Stimulated activated CD8-positive, alpha-beta memory T cell treated with anti-CD3 and anti-CD28 coated beads, Interleukin-4, amount 100 ng/mL, for 24 hours (primary cell): ENCODE data around the gene MRO.
"Not testable (repeated sequence)": the region's sequence is repeated elsewhere in the genome, so short reads cannot be mapped to it uniquely, and the experiment has no call there.

Experiments used
- DNase-seq: peaks from one replicate; pipeline ENCODE4 v3.0.0-alpha.2; 2020; ENCODE audit warnings: low read depth

MRO gene

DNA sequence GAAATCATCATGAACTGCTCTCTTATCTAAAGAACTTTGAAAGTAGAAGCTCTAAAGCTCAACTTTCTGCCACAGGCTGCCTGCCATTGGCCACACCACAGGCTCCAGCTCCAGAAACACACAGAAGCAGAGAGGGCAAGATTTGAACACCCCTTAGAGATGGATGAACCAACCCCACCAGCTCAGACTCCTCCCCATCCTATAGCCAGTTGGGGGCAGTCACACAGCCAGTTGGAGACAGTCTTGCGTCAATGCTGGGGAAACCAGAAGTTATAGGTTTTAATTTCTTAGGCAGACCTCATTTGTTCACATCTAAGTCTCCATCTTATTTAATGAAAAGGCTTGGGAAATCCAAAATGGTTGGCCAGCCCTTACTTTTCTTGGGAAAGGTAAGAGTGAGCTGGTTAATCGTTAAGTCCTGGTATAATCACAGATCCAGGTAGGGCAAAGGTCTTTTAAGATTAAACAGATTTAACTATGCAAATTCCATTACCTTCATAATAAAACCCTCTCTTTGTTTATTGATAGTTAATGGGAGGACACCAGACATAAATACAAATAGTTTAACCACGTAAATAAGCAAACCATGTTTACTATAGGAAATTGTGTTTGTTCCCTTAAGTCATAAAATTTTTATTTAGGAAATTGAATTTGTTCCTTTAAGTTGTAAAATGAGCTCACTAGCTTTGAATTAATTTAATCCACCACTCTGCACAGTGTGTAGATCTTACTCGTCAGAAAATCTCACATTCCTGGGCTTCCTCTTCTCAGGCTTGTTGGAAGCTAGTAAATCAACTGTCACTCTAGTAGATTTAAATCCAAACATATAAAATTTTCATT is 28.0 kb downstream of the MRO start:
- DNase-seq: no peak

DNA sequence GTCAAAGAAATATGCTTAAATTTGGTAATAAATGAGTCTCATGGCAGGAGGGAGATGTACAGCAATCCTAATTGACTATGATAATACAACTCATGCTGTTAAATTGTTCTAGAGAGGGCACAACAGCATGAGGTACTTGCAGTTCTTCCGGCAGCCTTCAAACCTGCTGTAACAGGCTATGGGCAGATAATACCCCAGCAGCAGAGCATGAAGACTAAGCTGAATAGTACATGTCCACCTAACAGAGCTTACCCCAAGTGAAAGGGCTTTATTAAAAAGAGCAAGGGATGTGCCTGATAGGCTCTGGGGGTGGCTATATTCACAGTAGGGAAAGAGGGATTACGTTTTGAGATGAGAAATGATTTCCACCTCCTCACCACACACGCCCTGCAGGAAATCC is 28.9 kb downstream of the MRO start:
- DNase-seq: no peak

DNA sequence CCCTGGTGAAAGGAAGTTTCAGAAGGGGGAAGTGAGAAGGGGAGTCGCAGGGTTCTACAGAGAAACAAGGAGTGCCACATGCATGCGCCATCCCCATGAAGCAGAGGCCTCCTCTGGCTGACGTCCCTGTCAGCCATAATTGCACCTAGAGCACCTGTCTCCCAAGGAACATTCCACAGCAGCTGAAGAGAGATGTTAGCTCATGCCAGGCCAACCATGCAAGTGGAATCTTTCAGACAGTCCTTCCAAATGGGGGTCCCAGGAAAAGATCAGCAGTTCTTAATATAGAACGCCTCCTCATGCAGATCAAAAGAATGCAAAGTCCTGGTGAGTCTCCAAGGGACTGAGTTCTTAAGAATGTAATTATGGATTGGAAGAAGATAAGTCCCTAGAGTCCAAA is 29.6 kb downstream of the MRO start:
- DNase-seq: no peak

DNA sequence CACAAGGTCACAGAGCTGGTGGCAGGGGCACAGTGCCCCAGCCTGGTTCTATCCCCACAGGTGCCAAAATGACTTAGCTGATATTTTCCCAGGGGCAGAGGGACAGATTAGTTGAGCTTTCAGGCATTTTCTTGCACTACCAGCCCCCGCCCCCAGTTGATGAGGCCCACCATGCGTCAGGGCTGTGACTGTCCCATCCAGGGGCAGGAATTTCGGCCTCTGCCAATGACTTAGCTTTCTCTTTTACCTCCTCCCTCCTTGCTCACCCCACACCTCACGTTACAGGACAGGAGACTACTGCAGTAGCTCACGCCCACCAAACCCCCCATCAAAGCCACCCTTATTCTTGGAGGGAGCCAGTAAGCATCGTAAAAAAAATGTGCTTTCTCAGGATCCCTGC is 31.5 kb downstream of the MRO start:
- DNase-seq: no peak

DNA sequence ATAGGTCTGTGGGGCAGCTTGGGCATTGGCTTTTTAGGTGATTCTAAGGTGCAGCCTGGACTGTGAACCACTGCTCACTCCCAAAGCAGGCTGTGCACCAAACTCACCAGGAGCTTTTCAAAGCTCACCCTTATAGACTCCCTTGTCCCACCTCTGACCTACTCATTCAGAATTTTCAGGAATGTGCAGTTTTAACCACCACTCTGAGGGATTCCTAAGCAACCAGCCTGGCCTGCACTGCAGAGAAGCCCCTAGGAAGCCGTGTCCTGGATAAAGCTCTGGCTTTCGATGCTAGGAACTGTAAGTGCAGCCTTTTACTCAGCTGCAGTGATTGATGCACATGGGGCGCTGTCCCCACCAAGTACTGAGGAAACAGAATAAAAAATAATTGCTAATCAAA is 33.0 kb downstream of the MRO start:
- no peak for DNase-seq

DNA sequence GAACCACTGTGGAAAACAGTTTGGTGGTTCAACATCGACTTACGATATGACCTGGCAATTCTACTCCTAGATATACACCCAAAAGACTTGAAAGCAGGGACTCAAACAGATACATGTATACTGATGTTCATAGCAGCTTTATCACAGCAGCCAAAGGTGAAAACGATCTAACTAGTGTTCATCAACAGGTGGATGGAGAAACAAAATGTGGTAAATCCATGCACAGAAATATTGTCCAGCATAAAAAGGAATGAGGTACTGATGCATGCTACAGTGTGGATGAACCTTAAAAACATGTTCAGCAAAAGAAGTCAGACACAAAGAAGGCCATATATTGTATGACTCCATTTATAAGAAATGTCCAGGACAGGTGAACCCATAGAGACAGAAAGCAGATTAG is 36.3 kb downstream of the MRO start:
- DNase-seq: no peak

DNA sequence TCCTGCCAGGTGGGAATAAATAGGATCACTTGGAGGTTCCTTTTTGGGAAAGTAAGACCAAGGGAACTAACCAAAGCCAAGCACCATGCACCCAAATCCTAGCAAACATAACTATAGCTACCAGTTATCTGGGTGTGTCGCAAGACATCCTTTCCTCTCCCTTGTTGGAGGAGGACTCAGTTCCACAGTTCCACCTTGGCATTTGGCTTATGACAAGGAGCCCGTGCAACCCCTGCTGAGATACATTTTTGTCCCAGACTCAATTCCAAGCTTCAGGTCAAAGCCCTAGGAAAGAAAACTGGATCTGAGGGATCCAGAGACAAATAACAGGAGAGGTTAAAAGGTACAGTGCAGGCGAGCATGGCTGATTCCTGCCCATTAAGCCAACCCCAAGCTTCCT is 40.8 kb downstream of the MRO start:
- DNase-seq: not testable (repeated sequence)

DNA sequence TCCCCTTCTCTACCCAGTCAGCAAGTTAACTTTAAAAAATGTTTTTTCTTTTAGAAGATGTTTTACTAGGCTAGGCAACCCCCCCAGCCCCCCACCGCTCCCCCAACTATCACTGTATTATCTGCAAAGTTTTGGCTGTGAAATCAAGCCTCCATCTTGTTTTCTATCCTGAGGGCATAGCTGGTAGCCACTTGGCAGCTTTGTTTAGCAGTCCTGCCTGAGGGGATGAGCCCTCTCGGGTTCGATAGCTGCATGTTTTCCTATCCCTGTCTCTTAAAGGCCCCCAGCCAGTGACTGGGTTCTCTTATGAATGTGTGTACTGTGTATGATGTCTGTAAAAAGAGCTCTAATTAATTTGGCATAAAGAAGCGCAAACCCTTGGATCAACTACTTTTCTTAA is 43.4 kb downstream of the MRO start:
- DNase-seq: no peak

DNA sequence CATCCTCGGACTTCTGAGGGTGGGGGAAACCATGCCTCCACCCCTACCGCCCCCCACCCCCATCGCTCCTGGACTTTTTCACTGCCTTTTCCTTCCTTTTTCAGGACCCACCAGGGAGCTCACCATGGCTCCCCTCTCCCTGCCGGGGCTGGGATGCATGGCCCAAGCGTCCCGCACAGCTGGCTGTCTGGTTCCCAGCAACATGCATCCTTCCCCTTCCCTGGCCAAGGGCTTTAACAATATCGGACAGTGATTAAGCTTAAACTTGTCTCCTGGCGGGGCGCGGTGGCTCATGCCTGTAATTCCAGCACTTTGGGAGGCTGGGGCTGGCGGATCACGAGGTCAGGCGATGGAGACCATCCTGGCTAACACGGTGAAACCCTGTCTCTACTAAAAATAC is 44.1 kb downstream of the MRO start:
- DNase-seq: no peak

DNA sequence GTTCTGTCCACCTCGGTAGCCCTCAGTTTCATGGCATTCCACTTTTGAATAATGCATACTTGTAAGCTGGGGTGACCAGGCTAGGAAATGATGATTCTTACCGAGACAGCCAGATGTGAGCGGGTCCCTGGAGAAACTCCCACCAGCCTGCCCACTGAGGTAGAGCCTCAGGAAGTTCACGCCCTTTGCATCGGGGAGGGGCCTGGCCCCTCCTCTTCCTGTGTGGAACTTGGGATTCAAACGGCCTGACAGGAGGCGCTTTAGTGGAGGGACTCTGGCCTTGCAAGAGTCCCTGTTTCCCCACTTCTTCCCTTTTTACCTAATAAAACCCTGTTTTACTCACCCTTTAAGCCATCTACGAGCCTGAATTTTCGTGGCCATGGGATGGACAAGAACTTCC is 44.6 kb downstream of the MRO start:
- no peak for DNase-seq

DNA sequence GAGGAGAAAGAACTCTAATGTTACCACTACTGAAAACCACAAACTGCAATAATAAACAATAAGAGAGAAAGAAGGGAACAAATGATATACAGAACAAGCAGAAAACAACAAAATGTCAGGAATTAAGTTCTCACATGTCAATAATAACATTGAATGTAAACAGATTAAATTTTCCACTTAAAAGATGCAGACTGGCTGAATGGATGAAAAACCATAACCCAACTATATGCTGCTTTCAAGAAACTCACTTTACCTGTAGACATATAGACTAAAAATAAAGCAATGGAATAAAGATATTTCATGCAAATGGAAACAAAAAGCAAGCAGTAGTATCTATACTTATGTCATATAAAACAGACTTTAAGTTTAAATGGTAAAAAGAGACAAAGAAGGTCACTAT is 50.4 kb downstream of the MRO start:
- DNase-seq: no peak

DNA sequence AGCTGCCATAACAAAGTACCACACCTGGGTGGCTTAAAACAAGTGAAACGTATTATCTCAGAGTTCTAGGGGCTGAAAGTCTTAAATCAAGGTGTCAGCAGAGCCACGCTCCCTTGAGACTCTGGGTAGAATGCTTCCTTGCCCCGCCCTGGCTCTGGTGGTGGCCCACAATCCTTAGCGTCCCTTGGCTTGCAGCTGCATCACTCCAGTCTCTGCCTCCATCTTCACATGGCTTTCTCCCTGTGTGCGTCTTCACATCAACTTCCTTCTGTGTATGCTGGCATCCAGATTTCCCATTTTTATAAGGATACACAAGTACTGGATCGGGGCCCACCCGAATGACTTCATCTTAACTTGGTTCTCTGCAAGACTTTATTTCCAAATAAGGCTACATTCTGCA is 62.5 kb downstream of the MRO start:
- DNase-seq: no peak

DNA sequence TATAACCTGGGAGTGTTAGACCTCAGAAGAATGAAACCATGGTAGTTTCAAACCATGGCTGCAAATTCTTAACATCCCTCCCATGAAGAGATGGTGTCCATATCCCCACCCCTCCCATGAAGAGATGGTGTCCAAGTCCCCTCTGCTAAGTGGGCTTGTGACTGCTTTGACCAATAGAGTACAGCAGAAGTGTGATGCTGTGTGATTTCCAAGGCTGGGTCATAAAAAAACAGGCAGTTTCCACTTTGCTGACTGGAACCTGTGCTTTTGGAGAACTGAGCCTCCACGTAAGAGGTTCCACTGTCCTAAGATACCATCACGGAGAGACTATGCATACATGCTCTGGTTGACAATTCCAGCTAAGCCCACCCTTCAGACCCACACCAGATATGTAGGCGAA is 65.5 kb downstream of the MRO start:
- DNase-seq: no peak

DNA sequence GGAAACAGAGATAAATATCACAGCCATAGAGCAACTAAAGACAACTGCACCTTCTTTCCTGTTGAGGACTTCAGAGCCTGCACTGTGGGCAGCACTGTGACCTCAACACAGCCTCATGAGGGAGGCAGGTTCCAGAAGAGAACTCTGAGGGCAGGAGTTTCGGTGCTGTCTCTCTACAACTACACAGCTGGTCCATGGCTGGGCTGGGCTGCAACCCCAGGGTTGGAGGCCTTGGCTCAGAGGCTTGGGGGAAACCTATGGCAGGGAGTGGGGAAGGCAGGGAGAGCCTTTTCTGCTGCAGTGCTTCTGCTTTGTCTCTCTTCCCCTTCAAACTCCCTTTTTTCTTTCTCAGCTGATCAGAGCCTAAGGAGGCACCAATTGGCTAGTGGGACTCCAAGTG is 66.5 kb downstream of the MRO start:
- DNase-seq: no peak

DNA sequence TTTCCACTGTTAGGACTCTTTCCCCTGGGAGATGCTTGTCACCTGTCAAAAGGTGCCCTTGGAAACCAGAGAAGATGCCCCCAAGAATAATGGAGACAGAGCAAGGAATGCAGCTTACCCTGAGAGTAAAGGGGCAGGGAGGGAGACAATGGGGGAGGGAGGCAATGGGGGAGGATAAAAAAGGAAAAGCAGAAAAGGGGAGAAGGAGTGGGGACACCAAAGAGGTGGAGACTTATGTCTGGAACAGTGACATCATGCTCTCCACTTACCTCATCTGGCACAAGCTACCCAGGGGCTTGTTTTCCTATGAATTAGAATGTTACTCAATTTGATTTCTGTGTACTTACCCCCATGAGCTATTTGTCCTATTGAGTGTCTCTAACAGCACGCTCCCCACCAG is 67.9 kb downstream of the MRO start:
- no peak for DNase-seq

DNA sequence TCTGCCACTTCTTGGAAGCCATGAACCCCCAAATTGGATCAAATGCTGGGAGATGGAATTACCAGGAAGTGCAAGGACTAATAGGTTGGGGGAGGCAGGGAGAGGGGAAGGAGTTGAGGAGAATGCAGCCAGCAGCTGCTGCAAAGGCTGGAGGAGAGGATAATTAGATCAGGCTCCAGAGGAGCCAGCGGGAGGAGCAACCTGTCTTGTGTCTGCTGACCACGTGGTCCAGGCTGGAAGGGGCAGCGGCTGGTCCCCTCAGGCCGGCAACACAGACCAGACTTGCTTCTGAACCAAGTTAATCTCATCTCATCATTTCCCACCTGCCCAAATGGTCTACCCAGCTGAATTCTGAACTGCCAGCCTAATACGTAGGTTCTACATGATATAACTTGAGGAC is 68.3 kb downstream of the MRO start:
- no peak for DNase-seq

DNA sequence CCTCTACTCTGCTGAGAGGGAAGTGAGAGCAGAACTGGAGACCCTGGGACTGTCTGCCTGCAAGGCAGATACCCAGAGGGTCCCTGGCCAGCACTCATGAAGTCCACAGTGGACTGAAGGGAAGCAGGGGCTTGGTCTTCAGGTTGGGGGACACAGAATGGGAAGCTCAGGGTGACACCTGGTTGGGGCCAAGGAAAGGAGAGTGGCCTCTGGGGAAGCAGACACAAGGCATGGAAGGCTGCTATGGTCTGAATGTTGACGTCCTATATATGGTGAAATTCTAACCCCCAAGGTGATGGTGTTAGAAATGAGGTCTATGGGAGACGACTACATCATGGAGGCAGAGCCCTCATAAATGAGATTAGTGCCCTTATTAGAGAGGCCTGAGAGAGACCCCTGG is 69.3 kb downstream of the MRO start:
- DNase-seq: no peak

DNA sequence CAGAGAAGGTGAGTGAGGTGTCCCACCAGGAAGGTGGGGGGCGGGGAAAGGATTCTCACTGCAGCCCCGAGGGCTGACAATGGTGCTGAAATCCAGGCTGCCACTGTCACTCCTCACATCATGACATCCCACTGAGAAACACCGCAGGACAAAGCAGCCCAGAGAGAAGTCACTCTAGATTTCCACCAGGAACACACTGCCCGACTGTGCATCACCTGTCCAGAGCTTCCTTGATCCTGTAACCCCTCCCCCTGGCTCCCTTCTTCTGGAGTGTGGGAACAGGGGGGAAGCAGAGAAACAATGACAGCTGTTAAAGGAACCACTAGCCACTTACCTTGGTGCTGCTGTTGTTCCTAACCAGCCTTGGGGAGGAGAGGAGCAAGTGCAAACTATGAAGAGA is 69.9 kb downstream of the MRO start:
- DNase-seq: no peak

DNA sequence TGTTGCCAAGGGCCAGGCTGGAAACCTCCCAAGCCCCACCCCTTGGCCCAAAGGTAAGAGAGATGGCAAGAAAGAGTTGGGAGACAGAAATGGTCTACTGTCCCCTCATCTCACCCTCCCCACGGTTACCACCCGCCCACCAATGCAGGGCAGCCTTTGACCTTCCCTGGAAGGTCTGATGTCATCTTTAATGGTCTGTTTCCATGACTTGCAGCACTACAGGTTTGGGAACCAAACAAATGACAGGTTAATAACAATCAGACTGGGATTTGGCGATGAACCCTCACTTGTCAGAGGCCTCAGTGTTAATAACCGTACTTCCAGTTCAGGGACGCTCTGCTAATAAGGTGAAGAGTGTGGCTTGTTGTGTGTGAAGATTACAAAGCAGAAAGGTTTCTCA is 70.4 kb downstream of the MRO start:
- no peak for DNase-seq

DNA sequence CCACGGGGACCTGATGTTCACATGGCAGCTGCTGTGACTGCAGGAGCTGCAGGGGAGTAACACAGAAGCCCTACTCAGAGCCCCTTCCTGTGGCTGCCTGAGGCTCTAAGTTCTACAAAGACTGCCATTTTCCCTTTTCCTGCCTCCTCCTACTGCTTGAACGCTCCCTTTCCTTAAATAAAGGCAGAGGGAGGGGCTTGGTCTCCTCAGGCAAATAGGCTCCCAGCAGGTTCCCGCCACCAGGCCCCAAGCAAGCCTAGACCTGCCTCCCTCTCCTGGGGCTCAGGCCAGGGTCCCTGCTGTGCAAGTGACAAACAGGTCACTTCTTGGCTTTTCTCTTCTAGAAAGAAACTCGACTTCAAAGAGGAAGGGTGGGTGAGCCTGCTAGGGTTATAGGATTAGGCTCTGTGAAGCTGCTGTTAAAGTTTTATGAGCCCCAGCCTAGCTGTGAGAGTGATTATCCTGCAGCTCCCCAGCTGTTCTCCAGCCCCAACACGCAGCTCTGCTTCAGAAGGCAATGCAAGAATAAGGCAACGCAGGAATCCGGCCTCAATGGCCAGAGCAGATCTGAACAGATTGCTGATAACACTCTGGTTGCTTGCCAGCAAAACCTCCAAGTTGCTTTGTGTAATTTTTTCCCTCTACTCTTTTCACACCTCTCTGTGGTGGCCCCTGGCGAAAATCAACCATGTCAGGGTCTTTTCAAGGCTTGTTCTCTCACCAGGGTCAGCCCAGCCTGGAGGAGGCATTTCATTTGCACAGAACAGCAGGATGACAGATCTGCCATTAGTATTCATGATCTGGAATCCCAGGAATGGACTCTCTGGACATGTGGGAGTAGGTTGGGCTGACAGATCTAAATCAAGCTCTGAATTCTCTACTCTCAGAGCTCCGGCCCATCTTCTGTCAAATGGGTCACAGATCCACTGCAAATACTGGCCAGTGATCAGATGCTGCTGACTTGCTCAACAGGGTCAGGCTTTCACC is 71.3 kb downstream of the MRO start:
- DNase-seq: no peak

DNA sequence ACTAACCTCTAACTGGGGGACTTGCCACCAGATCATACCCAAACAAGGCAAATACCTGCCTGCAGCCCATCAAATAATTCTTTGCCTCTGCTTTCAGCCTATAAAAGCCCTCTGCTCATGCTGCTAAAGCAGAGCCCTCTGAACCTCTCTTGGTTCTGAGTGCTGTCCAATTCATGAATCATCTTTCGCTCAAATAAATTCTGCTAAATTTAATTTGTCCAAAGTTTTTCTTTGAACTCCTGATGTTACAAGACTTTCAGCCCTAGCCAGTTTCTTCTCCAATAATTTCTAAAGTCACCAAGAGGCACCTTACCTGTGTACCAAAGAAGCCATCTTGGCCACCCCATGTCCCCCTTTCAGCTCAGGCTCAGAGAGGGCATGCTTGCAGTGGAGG is 72.0 kb downstream of the MRO start:
- no peak for DNase-seq

DNA sequence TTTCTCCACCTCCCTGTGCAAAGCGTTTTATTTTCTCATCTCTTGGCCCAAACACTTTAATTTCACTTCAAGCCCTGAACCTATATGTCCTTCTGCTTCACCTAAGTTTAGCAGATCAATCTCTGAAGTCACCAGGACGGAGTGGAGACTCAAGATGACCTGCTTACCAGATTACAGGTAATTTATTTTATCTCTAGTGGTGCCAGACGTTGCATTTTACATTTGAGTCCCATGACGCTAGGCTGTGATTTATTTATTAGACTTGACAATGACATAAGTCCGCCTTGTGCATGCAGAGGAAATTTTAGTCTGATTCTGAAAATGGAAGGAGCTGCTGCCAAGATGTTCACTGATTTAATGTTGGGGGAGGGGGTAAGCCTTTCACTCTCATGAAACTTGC is 73.9 kb downstream of the MRO start:
- DNase-seq: no peak
